HepG2 (cell line): ENCODE data around the gene TJP1. TPM values are rescaled to one million over a fixed set of nuclear protein-coding genes. Genes with fewer than 3 reads are reported as not detected.

Experiments used
- GATAD2A ChIP-seq: IDR thresholded peaks from 2 replicates; pipeline ENCODE4 v1.6.1; 2016
- KLF11 ChIP-seq: IDR thresholded peaks from 2 replicates; pipeline ENCODE4 v1.6.1; 2016; ENCODE audit warnings: missing compliant biosample characterization
- KMT2A ChIP-seq: sonication (generic); formaldehyde crosslinking; IDR thresholded peaks from 2 replicates; pipeline ENCODE4 v1.4.0; 2020; ENCODE audit warnings: missing genetic modification reagents
- LCORL ChIP-seq, 2 experiments: fragments of 450-650 bp in 1 of 2; sonication (generic) in 1 of 2; formaldehyde crosslinking in 1 of 2; IDR thresholded peaks; 2 replicates each; pipeline versions ENCODE4 v1.5.0 to v1.6.1; 2017 to 2020; ENCODE audit warnings: antibody characterized with exemption in 1 of 2, missing genetic modification reagents in 1 of 2
- NCOA2 ChIP-seq: sonication (generic); formaldehyde crosslinking; IDR thresholded peaks from 2 replicates; pipeline ENCODE4 v1.8.0; 2022; ENCODE audit warnings: inconsistent platforms
- PAX8 ChIP-seq: sonication (generic); formaldehyde crosslinking; IDR thresholded peaks from 2 replicates; pipeline ENCODE4 v1.8.0; 2022; ENCODE audit warnings: mild to moderate bottlenecking, missing genetic modification reagents, borderline replicate concordance
- SP5 ChIP-seq: IDR thresholded peaks from 2 replicates; pipeline ENCODE4 v1.6.1; 2016; ENCODE audit warnings: low read depth, borderline replicate concordance
- TBX2 ChIP-seq: sonication (generic); formaldehyde crosslinking; IDR thresholded peaks from 2 replicates; pipeline ENCODE4 v1.5.0; 2020; ENCODE audit warnings: missing genetic modification reagents, mild to moderate bottlenecking, borderline replicate concordance
- ZFP36L1 ChIP-seq: sonication (generic); formaldehyde crosslinking; IDR thresholded peaks from 2 replicates; pipeline ENCODE4 v1.8.0; 2022; ENCODE audit warnings: mild to moderate bottlenecking, missing genetic modification reagents, moderate library complexity
- ZNF230 ChIP-seq: sonication (generic); formaldehyde crosslinking; IDR thresholded peaks from 2 replicates; pipeline ENCODE4 v1.4.0; 2020; ENCODE audit warnings: mild to moderate bottlenecking, missing genetic modification reagents
- ZNF274 ChIP-seq: sonication (generic); formaldehyde crosslinking; IDR thresholded peaks from 2 replicates; pipeline ENCODE4 v1.5.1; 2020; ENCODE audit warnings: mild to moderate bottlenecking, missing genetic modification reagents
- ZNF609 ChIP-seq: sonication (generic); formaldehyde crosslinking; IDR thresholded peaks from 2 replicates; pipeline ENCODE4 v1.4.0; 2020; ENCODE audit warnings: mild to moderate bottlenecking, missing genetic modification reagents, borderline replicate concordance
- ZNF747 ChIP-seq: sonication (generic); formaldehyde crosslinking; IDR thresholded peaks from 2 replicates; pipeline ENCODE4 v1.8.1; 2023; ENCODE audit warnings: missing genetic modification reagents, mild to moderate bottlenecking, borderline replicate concordance
- polyA plus RNA-seq, 8 experiments: library from polyadenylated mRNA; depleted of rRNA in 3 of 8; stranded (reverse) in 7 of 8; unstranded in 1 of 8; fragments of >200 nt; fragmentation: Illumina TruSeq in 4 of 8; extraction: Trizol in 4 of 8; gene quantifications; 2 replicates each; pipeline versions ENCODE4 v1.2.1 to v1.2.3, GENCODE V29; 2011 to 2016; ENCODE audit warnings: low read depth in 4 of 8, missing spikeins in 1 of 8, mixed read lengths in 1 of 8; ENCODE audit not compliant: insufficient read depth in 1 of 8
- total RNA-seq, 5 experiments: library from RNA; depleted of rRNA; stranded (reverse); fragments of >200 nt; fragmentation: Illumina TruSeq; extraction: Trizol; gene quantifications; 2 replicates each; pipeline ENCODE4 v1.2.3, GENCODE V29; 2016; ENCODE audit warnings: low read depth in 1 of 5
- TF ChIP-seq, protein P1 (sequence below): sonication (generic); formaldehyde crosslinking; IDR thresholded peaks from 2 replicates; pipeline ENCODE4 v1.4.0; 2020; ENCODE audit warnings: mild to moderate bottlenecking, missing genetic modification reagents
- TF ChIP-seq, protein P2 (sequence below): sonication (generic); formaldehyde crosslinking; IDR thresholded peaks from 2 replicates; pipeline ENCODE4 v1.8.0; 2022; ENCODE audit warnings: mild to moderate bottlenecking, missing genetic modification reagents, borderline replicate concordance
- TF ChIP-seq, protein P3 (sequence below): sonication (generic); formaldehyde crosslinking; conservative IDR thresholded peaks from 2 replicates; pipeline ENCODE4 v1.4.0; 2020; ENCODE audit warnings: mild to moderate bottlenecking, missing genetic modification reagents, moderate library complexity

TJP1 gene
- total and polyA plus RNA-seq, 2 of the 13 experiments (the other 11 are each of a cell fraction or from before 2014, with no cell fraction given), result 25.9 to 27.1 TPM

GRCh38 chr15:29822684-29823459 lies 604 bp upstream of the TJP1 start (continued):
- TF ChIP-seq, protein P1, sequence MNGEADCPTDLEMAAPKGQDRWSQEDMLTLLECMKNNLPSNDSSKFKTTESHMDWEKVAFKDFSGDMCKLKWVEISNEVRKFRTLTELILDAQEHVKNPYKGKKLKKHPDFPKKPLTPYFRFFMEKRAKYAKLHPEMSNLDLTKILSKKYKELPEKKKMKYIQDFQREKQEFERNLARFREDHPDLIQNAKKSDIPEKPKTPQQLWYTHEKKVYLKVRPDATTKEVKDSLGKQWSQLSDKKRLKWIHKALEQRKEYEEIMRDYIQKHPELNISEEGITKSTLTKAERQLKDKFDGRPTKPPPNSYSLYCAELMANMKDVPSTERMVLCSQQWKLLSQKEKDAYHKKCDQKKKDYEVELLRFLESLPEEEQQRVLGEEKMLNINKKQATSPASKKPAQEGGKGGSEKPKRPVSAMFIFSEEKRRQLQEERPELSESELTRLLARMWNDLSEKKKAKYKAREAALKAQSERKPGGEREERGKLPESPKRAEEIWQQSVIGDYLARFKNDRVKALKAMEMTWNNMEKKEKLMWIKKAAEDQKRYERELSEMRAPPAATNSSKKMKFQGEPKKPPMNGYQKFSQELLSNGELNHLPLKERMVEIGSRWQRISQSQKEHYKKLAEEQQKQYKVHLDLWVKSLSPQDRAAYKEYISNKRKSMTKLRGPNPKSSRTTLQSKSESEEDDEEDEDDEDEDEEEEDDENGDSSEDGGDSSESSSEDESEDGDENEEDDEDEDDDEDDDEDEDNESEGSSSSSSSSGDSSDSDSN, result peak; percentile 14; the same call in 1 of the 2 replicates
- TF ChIP-seq ZNF274 (CRISPR knock-in tag) (0 out of 2 replicates have a peak, but pooled peaks have one; percentile 24), GATAD2A (CRISPR knock-in tag) (peak; percentile 41), TBX2 (CRISPR knock-in tag) (peak; percentile 31; the same call in 1 of the 2 replicates), KLF11 (CRISPR knock-in tag) (no peak), ZNF230 (no peak), ZFP36L1 (peak; percentile 73; the same call in 1 of the 2 replicates), ZNF609 (CRISPR knock-in tag) (0 out of 2 replicates have a peak, but pooled peaks have one; percentile 23), LCORL (IDR thresholded peaks at IDR 0.05) (no peak), LCORL (CRISPR knock-in tag; IDR thresholded peaks at IDR 0.05) (peak; percentile 61; the same call in 1 of the 2 replicates), PAX8 (CRISPR knock-in tag) (no peak), SP5 (peak; percentile 16; the same call in 1 of the 2 replicates), NCOA2 (CRISPR knock-in tag) (0 out of 2 replicates have a peak, but pooled peaks have one; percentile 10), ZNF747 (CRISPR knock-in tag) (0 out of 2 replicates have a peak, but pooled peaks have one; percentile 26), KMT2A (CRISPR knock-in tag) (peak; percentile 30; the same call in 1 of the 2 replicates)
- TF ChIP-seq, protein P2, sequence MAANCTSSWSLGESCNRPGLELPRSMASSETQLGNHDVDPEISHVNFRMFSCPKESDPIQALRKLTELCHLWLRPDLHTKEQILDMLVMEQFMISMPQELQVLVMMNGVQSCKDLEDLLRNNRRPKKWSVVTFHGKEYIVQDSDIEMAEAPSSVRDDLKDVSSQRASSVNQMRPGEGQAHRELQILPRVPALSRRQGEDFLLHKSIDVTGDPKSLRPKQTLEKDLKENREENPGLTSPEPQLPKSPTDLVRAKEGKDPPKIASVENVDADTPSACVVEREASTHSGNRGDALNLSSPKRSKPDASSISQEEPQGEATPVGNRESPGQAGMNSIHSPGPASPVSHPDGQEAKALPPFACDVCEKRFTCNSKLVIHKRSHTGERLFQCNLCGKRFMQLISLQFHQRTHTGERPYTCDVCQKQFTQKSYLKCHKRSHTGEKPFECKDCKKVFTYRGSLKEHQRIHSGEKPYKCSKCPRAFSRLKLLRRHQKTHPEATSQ (CRISPR knock-in tag), result 0 out of 2 replicates have a peak, but pooled peaks have one; percentile 48
- TF ChIP-seq, protein P3, sequence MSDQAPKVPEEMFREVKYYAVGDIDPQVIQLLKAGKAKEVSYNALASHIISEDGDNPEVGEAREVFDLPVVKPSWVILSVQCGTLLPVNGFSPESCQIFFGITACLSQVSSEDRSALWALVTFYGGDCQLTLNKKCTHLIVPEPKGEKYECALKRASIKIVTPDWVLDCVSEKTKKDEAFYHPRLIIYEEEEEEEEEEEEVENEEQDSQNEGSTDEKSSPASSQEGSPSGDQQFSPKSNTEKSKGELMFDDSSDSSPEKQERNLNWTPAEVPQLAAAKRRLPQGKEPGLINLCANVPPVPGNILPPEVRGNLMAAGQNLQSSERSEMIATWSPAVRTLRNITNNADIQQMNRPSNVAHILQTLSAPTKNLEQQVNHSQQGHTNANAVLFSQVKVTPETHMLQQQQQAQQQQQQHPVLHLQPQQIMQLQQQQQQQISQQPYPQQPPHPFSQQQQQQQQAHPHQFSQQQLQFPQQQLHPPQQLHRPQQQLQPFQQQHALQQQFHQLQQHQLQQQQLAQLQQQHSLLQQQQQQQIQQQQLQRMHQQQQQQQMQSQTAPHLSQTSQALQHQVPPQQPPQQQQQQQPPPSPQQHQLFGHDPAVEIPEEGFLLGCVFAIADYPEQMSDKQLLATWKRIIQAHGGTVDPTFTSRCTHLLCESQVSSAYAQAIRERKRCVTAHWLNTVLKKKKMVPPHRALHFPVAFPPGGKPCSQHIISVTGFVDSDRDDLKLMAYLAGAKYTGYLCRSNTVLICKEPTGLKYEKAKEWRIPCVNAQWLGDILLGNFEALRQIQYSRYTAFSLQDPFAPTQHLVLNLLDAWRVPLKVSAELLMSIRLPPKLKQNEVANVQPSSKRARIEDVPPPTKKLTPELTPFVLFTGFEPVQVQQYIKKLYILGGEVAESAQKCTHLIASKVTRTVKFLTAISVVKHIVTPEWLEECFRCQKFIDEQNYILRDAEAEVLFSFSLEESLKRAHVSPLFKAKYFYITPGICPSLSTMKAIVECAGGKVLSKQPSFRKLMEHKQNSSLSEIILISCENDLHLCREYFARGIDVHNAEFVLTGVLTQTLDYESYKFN (CRISPR knock-in tag), result peak; percentile 53
